Upper lobe of right lung (tissue), 1 donor: Measurements from ENCODE around the gene HID1. TPM values are rescaled to one million over a fixed set of nuclear protein-coding genes. Genes with fewer than 3 reads are reported as not detected.
A peak's percentile ranks its signal among the peaks of the same experiment; 100 is the strongest.

ENCODE experiments used
- ATAC-seq: fragments of 200-7000 bp; cut with Tn5 transposase; one replicate; pipeline ENCODE4 v1.9.1; 2020; ENCODE audit warnings: mild to moderate bottlenecking, moderate library complexity
- DNase-seq: peaks from one replicate; pipeline ENCODE4 v3.0.0-alpha.2; 2020
- H3K27ac ChIP-seq: fragments of 200-600 bp; one replicate; pipeline ENCODE4 v1.8.0; 2022
- H3K27me3 ChIP-seq: fragments of 200-600 bp; one replicate; pipeline ENCODE4 v1.8.0; 2022; ENCODE audit warnings: mild to moderate bottlenecking
- H3K36me3 ChIP-seq: fragments of 200-600 bp; one replicate; pipeline ENCODE4 v1.8.0; 2022
- H3K4me1 ChIP-seq: fragments of 200-600 bp; one replicate; pipeline ENCODE4 v1.8.0; 2022
- H3K4me3 ChIP-seq: fragments of 200-600 bp; one replicate; pipeline ENCODE4 v1.8.0; 2022; ENCODE audit warnings: mild to moderate bottlenecking
- H3K9me3 ChIP-seq: fragments of 200-600 bp; one replicate; pipeline ENCODE4 v1.8.0; 2022
- CTCF ChIP-seq: fragments of 200-600 bp; IDR thresholded peaks from one replicate; pipeline ENCODE4 v1.8.0; 2022; ENCODE audit warnings: antibody characterized with exemption
- intact Hi-C: fragments of 100-400 bp; cut with DNase I; formaldehyde crosslinking; loops from one replicate; pipeline ENCODE4 v1.11.0; 2022
- total RNA-seq: library from RNA; stranded (reverse); fragmentation: NEBNext Ultra II Directional; extraction: Animal tissue kit (Norgen Biotek cat#: 25700); gene quantifications from one replicate; pipeline ENCODE4 v1.2.1, GENCODE V29; 2021
- donor health status: DM: no; HTN: yes; CAD: no; lungs with severe emphysema.

Gene HID1
- total RNA-seq, 1 donor from 2014 or later, result 33.5 TPM

GRCh38 chr17:75003957-75004355 is 31.4 kb upstream of the HID1 start:
- no peaks in the 10 kb centered on the region for H3K4me1 ChIP-seq
- no peak overlapping the region for H3K4me3 ChIP-seq
- no peak for TF ChIP-seq CTCF
- DNase-seq, result no peak
- intact Hi-C loops, result no loop called here
- no peak for ATAC-seq
- no peak overlapping the region for H3K27ac ChIP-seq
- peaks cover 15% of the 10 kb centered on the region for H3K36me3 ChIP-seq
- no peaks in the 10 kb centered on the region for H3K27me3 ChIP-seq
- H3K9me3 ChIP-seq, result no peaks in the 10 kb centered on the region

- TF ChIP-seq CTCF, result no peak
Measured at GRCh38 chr17:75003070-75003956, 30.8 kb upstream of the HID1 start.

GRCh38 chr17:75001915-75002843 is 29.6 kb upstream of the HID1 start:
- DNase-seq (no peak), ATAC-seq (peak; percentile 5)
- Histone ChIP-seq H3K9me3 (no peaks in the 10 kb centered on the region), H3K4me3 (no peak overlapping the region), H3K4me1 (no peaks in the 10 kb centered on the region), H3K27me3 (no peaks in the 10 kb centered on the region), H3K36me3 (peaks cover 15% of the 10 kb centered on the region), H3K27ac (no peak overlapping the region)
- intact Hi-C loops, result no loop called here
- no peak for TF ChIP-seq CTCF

More at GRCh38 chr17:75003070-75003956, 30.8 kb upstream of the HID1 start:
- DNase-seq, result no peak
- Histone ChIP-seq H3K27me3 (no peaks in the 10 kb centered on the region), H3K4me1 (no peaks in the 10 kb centered on the region), H3K4me3 (no peak overlapping the region), H3K27ac (no peak overlapping the region), H3K36me3 (peaks cover 15% of the 10 kb centered on the region), H3K9me3 (no peaks in the 10 kb centered on the region)
- ATAC-seq, result peak; percentile 8
- intact Hi-C loops, result no loop called here

- H3K4me3 ChIP-seq, result no peak overlapping the region
- DNase-seq (no peak), ATAC-seq (no peak)
- no peaks in the 10 kb centered on the region for H3K27me3 ChIP-seq
- no peaks in the 10 kb centered on the region for H3K4me1 ChIP-seq
- no peak for TF ChIP-seq CTCF
- intact Hi-C loops, result no loop called here
- peaks cover 15% of the 10 kb centered on the region for H3K36me3 ChIP-seq
- H3K9me3 ChIP-seq, result no peaks in the 10 kb centered on the region
- H3K27ac ChIP-seq, result no peak overlapping the region
Measured at GRCh38 chr17:74999523-74999922, 27.0 kb upstream of the HID1 start.

GRCh38 chr17:74998783-74999182 is 26.2 kb upstream of the HID1 start:
- TF ChIP-seq CTCF, result no peak
- intact Hi-C loops, result no loop called here
- Histone ChIP-seq H3K36me3 (peaks cover 15% of the 10 kb centered on the region), H3K9me3 (no peaks in the 10 kb centered on the region), H3K27me3 (no peaks in the 10 kb centered on the region), H3K27ac (no peak overlapping the region), H3K4me3 (no peak overlapping the region), H3K4me1 (no peaks in the 10 kb centered on the region)
- ATAC-seq, result no peak
- DNase-seq, result no peak
